Renal pelvis (tissue), 4 donors: ENCODE data around the gene SHISA6. TPM values are rescaled to one million over a fixed set of nuclear protein-coding genes. Genes with fewer than 3 reads are reported as not detected.
A peak's percentile ranks its signal among the peaks of the same experiment; 100 is the strongest.

Experiments used
- DNase-seq: peaks from one replicate; pipeline ENCODE4 v3.0.0-alpha.2; 2013
- polyA plus RNA-seq, 3 donors: library from polyadenylated mRNA; unstranded; fragments of 120-200 nt; gene quantifications; one replicate each; pipeline ENCODE4 v1.2.1, GENCODE V29; 2013; ENCODE audit not compliant: insufficient read length in 3 of 3

The SHISA6 gene
- polyA plus RNA-seq, 3 donors, result 1.7 to 2.0 (median 1.9) TPM

GRCh38 chr17:11583306-11583992 lies 342.4 kb downstream of the SHISA6 start:
- no peak for DNase-seq

GRCh38 chr17:11589716-11590115 lies 348.7 kb downstream of the SHISA6 start:
- peak; percentile 62 for DNase-seq

GRCh38 chr17:11598274-11599221 lies 357.5 kb downstream of the SHISA6 start, which contains the start of gene DNAH9:
Gene DNAH9 (plus strand): TSS chr17:11598470. CDS start chr17:11598499, 29 bp downstream.
- peak; percentile 97 for DNase-seq

- DNase-seq, result no peak
Observed at GRCh38 chr17:11601661-11602060, 360.6 kb downstream of the SHISA6 start.

DNA sequence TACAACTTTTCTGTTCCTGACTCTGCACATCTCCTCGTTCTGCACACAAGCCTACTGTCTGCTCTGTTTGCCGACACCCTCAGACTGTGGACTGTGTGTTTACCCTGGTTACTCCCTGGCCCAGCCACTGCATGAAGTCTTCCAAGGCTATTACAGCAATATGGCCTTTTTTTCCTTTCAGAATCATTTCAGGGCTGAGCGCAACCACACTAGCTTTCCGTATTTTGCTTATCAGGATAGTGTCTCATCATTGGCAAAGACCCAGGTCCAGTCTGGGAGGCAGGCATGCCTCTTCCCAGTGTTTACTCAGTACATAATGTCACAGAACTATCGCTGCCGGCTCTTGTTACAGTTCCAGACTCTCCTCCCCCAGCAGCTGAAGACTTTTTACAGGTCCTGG lies 367.4 kb downstream of the SHISA6 start:
- DNase-seq, result peak; percentile 67

GRCh38 chr17:11610999-11611566 lies 370.1 kb downstream of the SHISA6 start:
- DNase-seq, result no peak

- no peak for DNase-seq
Observed at GRCh38 chr17:11612956-11613355, 371.9 kb downstream of the SHISA6 start.
